Activated CD8-positive, alpha-beta memory T cell treated with anti-CD3 and anti-CD28 coated beads, Interleukin-2, amount 10 ng/mL, durations not matched to agents 7 days and 5 days (primary cell): Measurements from ENCODE around the gene ARHGDIG. TPM values are rescaled to one million over a fixed set of nuclear protein-coding genes. Genes with fewer than 3 reads are reported as not detected.
"Not testable (repeated sequence)": the region's sequence is repeated elsewhere in the genome, so short reads cannot be mapped to it uniquely, and the experiment has no call there.

Experiments
- ATAC-seq: fragments of 150-1000 bp; cut with Tn5 transposase; one replicate; pipeline ENCODE4 v1.10.0; 2021; ENCODE audit warnings: moderate library complexity
- CTCF ChIA-PET: fragments of 350-600 bp; sonication (Branson Sonifier 250); formaldehyde crosslinking; loops from one replicate; lab custom pipeline; 2021; ENCODE audit warnings: antibody characterized with exemption; lab: Charles Lee
- DNase-seq: peaks from one replicate; pipeline ENCODE4 v3.0.0-alpha.2; 2020
- H3K27ac Mint-ChIP-seq: one replicate; pipeline ENCODE4 v1.8.0; 2021; ENCODE audit warnings: mild to moderate bottlenecking, mixed read lengths
- H3K27me3 Mint-ChIP-seq: one replicate; pipeline ENCODE4 v1.8.0; 2021; ENCODE audit warnings: mixed read lengths
- H3K36me3 Mint-ChIP-seq: one replicate; pipeline ENCODE4 v1.8.0; 2021; ENCODE audit warnings: mild to moderate bottlenecking, mixed read lengths
- H3K4me1 Mint-ChIP-seq: one replicate; pipeline ENCODE4 v1.8.0; 2021; ENCODE audit warnings: mixed read lengths
- H3K4me3 Mint-ChIP-seq: one replicate; pipeline ENCODE4 v1.8.0; 2021; ENCODE audit warnings: mild to moderate bottlenecking, moderate library complexity, mixed read lengths
- H3K9me3 Mint-ChIP-seq: one replicate; pipeline ENCODE4 v1.8.0; 2022; ENCODE audit warnings: low read depth, mixed read lengths
- total RNA-seq, 2 experiments: library from RNA; stranded (reverse); gene quantifications; one replicate each; pipeline ENCODE4 v1.2.3, GENCODE V29; 2021

Gene ARHGDIG
- total RNA-seq, 2 experiments from 2014 or later: not detected

- no peaks in the 10 kb centered on the region for H3K27me3 Mint-ChIP-seq
- no peak for DNase-seq
- no peaks in the 10 kb centered on the region for H3K9me3 Mint-ChIP-seq
- peaks cover 23% of the 10 kb centered on the region for H3K4me1 Mint-ChIP-seq
- no peak for ATAC-seq
- no peak overlapping the region for H3K4me3 Mint-ChIP-seq
- CTCF ChIA-PET: interaction anchor here (1.0 to 3.2 kb wide), 3 partner anchors 10 to 148 kb away, joined by 3 to 12 read pairs (median 3); partner anchors contain the start of gene FAM234A
- no peaks in the 10 kb centered on the region for H3K36me3 Mint-ChIP-seq
- no peak overlapping the region for H3K27ac Mint-ChIP-seq
Observed at GRCh38 chr16:255183-255582, 25.2 kb upstream of the ARHGDIG start.

- H3K36me3 Mint-ChIP-seq, H3K4me3 Mint-ChIP-seq, H3K9me3 Mint-ChIP-seq, H3K27ac Mint-ChIP-seq, DNase-seq, CTCF ChIA-PET, ATAC-seq, H3K27me3 Mint-ChIP-seq: not testable (repeated sequence)
- peaks cover 14% of the 10 kb centered on the region for H3K4me1 Mint-ChIP-seq
Observed at GRCh38 chr16:258091-258490, 22.3 kb upstream of the ARHGDIG start.

- Mint-ChIP-seq H3K27ac (no peak overlapping the region), H3K9me3 (no peaks in the 10 kb centered on the region), H3K36me3 (no peaks in the 10 kb centered on the region), H3K4me3 (no peak overlapping the region), H3K27me3 (no peaks in the 10 kb centered on the region), H3K4me1 (peaks cover 6% of the 10 kb centered on the region)
- DNase-seq: no peak
- no peak for ATAC-seq
- CTCF ChIA-PET: no interaction called here
Observed at GRCh38 chr16:259226-259625, 21.2 kb upstream of the ARHGDIG start.

GRCh38 chr16:259814-260253 lies 20.6 kb upstream of the ARHGDIG start:
- H3K27me3 Mint-ChIP-seq: no peaks in the 10 kb centered on the region
- DNase-seq (no peak), ATAC-seq (no peak)
- no peak overlapping the region for H3K4me3 Mint-ChIP-seq
- CTCF ChIA-PET: no interaction called here
- peaks cover 5% of the 10 kb centered on the region for H3K4me1 Mint-ChIP-seq
- no peaks in the 10 kb centered on the region for H3K36me3 Mint-ChIP-seq
- no peak overlapping the region for H3K27ac Mint-ChIP-seq
- H3K9me3 Mint-ChIP-seq: no peaks in the 10 kb centered on the region

GRCh38 chr16:260326-260725 lies 20.1 kb upstream of the ARHGDIG start:
- peaks cover 5% of the 10 kb centered on the region for H3K4me1 Mint-ChIP-seq
- H3K27me3 Mint-ChIP-seq: no peaks in the 10 kb centered on the region
- H3K9me3 Mint-ChIP-seq: no peaks in the 10 kb centered on the region
- ATAC-seq: no peak
- H3K27ac Mint-ChIP-seq: no peak overlapping the region
- H3K36me3 Mint-ChIP-seq: no peaks in the 10 kb centered on the region
- CTCF ChIA-PET: no interaction called here
- DNase-seq: no peak
- H3K4me3 Mint-ChIP-seq: no peak overlapping the region

- Mint-ChIP-seq H3K27me3 (no peaks in the 10 kb centered on the region), H3K36me3 (no peaks in the 10 kb centered on the region), H3K4me1 (peaks cover 5% of the 10 kb centered on the region), H3K9me3 (no peaks in the 10 kb centered on the region), H3K27ac (no peak overlapping the region), H3K4me3 (no peak overlapping the region)
- ATAC-seq (no peak), DNase-seq (no peak)
- CTCF ChIA-PET: no interaction called here
Observed at GRCh38 chr16:261031-261691, 19.2 kb upstream of the ARHGDIG start.

- Mint-ChIP-seq H3K9me3 (no peaks in the 10 kb centered on the region), H3K27me3 (no peaks in the 10 kb centered on the region), H3K4me1 (peaks cover 5% of the 10 kb centered on the region), H3K27ac (no peak overlapping the region), H3K36me3 (no peaks in the 10 kb centered on the region), H3K4me3 (no peak overlapping the region)
- CTCF ChIA-PET: no interaction called here
- no peak for DNase-seq
- ATAC-seq: no peak
Observed at GRCh38 chr16:262121-262745, 18.2 kb upstream of the ARHGDIG start.

GRCh38 chr16:263182-263774 lies 17.1 kb upstream of the ARHGDIG start:
- no peak overlapping the region for H3K27ac Mint-ChIP-seq
- no peaks in the 10 kb centered on the region for H3K36me3 Mint-ChIP-seq
- ATAC-seq: no peak
- H3K4me1 Mint-ChIP-seq: peaks cover 5% of the 10 kb centered on the region
- DNase-seq: no peak
- CTCF ChIA-PET: no interaction called here
- peaks cover 2% of the 10 kb centered on the region for H3K9me3 Mint-ChIP-seq
- H3K27me3 Mint-ChIP-seq: no peaks in the 10 kb centered on the region
- no peak overlapping the region for H3K4me3 Mint-ChIP-seq

- CTCF ChIA-PET: no interaction called here
- peaks cover 5% of the 10 kb centered on the region for H3K4me1 Mint-ChIP-seq
- H3K9me3 Mint-ChIP-seq: peaks cover 2% of the 10 kb centered on the region
- H3K4me3 Mint-ChIP-seq: no peak overlapping the region
- DNase-seq (no peak), ATAC-seq (no peak)
- H3K36me3 Mint-ChIP-seq: no peaks in the 10 kb centered on the region
- no peaks in the 10 kb centered on the region for H3K27me3 Mint-ChIP-seq
- no peak overlapping the region for H3K27ac Mint-ChIP-seq
Observed at GRCh38 chr16:263944-264343, 16.4 kb upstream of the ARHGDIG start.

GRCh38 chr16:264440-264951 lies 15.9 kb upstream of the ARHGDIG start:
- Mint-ChIP-seq H3K27me3 (no peaks in the 10 kb centered on the region), H3K36me3 (no peaks in the 10 kb centered on the region), H3K27ac (no peak overlapping the region), H3K4me1 (no peaks in the 10 kb centered on the region), H3K9me3 (peaks cover 2% of the 10 kb centered on the region), H3K4me3 (no peak overlapping the region)
- DNase-seq: no peak
- CTCF ChIA-PET: no interaction called here
- ATAC-seq: no peak

- Mint-ChIP-seq H3K27ac (no peak overlapping the region), H3K9me3 (peaks cover 2% of the 10 kb centered on the region), H3K27me3 (no peaks in the 10 kb centered on the region), H3K4me3 (no peak overlapping the region), H3K36me3 (no peaks in the 10 kb centered on the region), H3K4me1 (no peaks in the 10 kb centered on the region)
- no peak for ATAC-seq
- DNase-seq: no peak
- CTCF ChIA-PET: interaction anchor here (0.9 kb wide), 1 partner anchor 10 kb away, joined by 3 read pairs; no protein-coding TSS in a partner anchor
Observed at GRCh38 chr16:265002-265529, 15.3 kb upstream of the ARHGDIG start.

GRCh38 chr16:265711-266110 lies 14.7 kb upstream of the ARHGDIG start:
- DNase-seq: no peak
- Mint-ChIP-seq H3K27ac (no peak overlapping the region), H3K9me3 (peaks cover 2% of the 10 kb centered on the region), H3K4me1 (no peaks in the 10 kb centered on the region), H3K27me3 (no peaks in the 10 kb centered on the region), H3K36me3 (no peaks in the 10 kb centered on the region), H3K4me3 (no peak overlapping the region)
- CTCF ChIA-PET: interaction anchor here (0.9 kb wide), 1 partner anchor 10 kb away, joined by 3 read pairs; no protein-coding TSS in a partner anchor
- no peak for ATAC-seq

GRCh38 chr16:266258-267164 lies 13.9 kb upstream of the ARHGDIG start:
- Mint-ChIP-seq H3K36me3 (no peaks in the 10 kb centered on the region), H3K27me3 (no peaks in the 10 kb centered on the region), H3K27ac (no peak overlapping the region), H3K4me3 (no peak overlapping the region), H3K9me3 (peaks cover 2% of the 10 kb centered on the region), H3K4me1 (no peaks in the 10 kb centered on the region)
- no peak for DNase-seq
- CTCF ChIA-PET: interaction anchor here (0.9 kb wide), 1 partner anchor 11 kb away, joined by 3 read pairs; no protein-coding TSS in a partner anchor
- ATAC-seq: no peak
